Rectal smooth muscle tissue (tissue), 1 donor: ENCODE results near the gene DCST1.

Experiments
- H3K27ac ChIP-seq: one replicate; pipeline ENCODE4 v1.7.0; 2013; ENCODE audit warnings: low read depth, low read length, inconsistent platforms
- H3K27me3 ChIP-seq: one replicate; pipeline ENCODE4 v1.7.0; 2013; ENCODE audit warnings: low read length; ENCODE audit not compliant: control insufficient read depth, insufficient read depth
- H3K36me3 ChIP-seq: one replicate; pipeline ENCODE4 v1.7.0; 2013; ENCODE audit warnings: low read length; ENCODE audit not compliant: control insufficient read depth, insufficient read depth
- H3K4me1 ChIP-seq: one replicate; pipeline ENCODE4 v1.7.0; 2013; ENCODE audit warnings: low read length; ENCODE audit not compliant: control insufficient read depth, insufficient read depth
- H3K4me3 ChIP-seq: one replicate; pipeline ENCODE4 v1.7.0; 2013; ENCODE audit warnings: low read length
- H3K9ac ChIP-seq: one replicate; pipeline ENCODE4 v1.7.0; 2013; ENCODE audit warnings: low read length

Gene DCST1

DNA sequence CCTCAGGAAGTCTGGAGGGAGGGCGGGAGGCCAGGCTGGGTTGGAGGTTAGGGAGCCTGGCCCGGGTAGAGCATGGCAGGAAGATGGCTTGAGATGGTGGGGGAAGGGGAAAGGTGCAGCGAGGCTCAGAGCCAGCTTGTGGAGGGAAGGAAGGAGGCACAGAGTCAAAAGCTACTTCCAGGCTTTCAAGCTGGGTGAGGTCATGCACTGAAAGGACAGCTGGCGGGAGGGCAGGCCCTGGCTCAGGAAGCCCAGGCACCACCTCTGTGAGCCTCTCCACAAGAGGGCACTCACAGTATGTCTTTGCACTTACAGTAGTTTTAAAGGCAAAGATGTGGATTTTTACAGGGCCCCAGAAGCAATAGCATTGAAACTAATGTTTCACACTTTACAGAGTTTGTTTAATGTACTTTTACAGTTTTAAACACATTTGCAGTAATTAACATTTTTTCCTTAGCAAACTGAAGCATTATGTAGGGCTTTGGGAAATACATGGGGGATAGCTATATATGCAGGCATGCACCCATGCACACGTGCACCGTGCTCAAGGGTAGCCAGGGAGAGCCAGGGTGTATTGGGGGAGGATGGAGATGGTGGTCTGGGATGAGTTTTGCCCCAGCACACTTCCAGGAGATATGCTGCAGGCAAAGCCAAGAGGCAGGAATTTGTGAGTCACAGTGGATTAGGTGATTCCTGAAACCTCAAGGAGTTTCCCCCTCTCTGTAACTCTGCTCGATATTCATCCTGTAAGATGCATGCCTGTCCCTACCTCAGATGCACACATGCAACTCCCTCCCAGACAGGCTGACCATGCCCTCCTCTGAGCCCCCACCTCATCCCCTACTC, 11.4 kb downstream of the DCST1 start:
- no peak overlapping the region for H3K9ac ChIP-seq
- peaks cover 4% of the 10 kb centered on the region for H3K4me1 ChIP-seq
- no peaks in the 10 kb centered on the region for H3K27me3 ChIP-seq
- H3K27ac ChIP-seq: no peak overlapping the region
- H3K36me3 ChIP-seq: no peaks in the 10 kb centered on the region
- no peak overlapping the region for H3K4me3 ChIP-seq

DNA sequence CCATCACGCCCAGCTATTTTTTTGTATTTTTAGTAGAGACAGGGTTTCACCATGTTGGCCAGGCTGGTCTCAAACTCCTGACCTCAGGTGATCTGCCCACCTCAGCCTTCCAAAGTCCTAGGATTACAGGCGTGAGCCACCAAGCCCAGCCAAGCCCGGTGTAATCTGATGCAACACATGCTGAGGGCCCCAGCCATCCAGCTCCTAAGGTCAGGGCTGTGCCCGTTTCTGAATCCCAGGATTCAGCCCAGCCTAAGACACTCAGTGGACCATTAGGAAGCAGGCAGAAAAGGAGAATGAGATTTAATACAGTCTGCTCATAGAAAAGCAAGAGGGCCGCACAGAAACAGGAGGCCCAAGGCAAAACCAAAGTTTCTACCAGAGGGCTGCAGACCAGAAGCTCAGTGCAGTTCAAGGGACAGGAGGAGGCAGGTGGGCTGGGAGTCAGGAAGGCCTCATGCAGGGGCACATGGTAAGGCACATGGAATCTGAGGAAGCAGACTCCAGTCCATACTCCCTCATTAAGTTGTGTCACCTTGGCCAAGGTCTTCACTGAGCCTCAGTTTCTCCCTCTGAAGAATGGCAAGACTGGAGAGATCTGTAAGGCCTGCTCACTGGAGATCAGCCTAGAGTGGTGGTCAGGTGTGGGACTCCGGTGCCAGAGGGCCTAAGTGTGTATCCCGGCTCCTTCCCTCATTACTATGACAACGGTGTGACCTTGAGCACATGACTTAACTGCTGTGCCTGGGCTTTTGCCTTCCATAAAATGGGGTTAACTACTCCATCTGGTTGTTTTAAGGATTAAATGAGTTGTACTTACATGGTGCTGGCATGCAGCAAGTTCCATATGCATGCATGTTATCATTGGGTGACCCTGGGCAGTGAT, 15.1 kb downstream of the DCST1 start:
- H3K9ac ChIP-seq: no peak overlapping the region
- H3K27ac ChIP-seq: no peak overlapping the region
- no peak overlapping the region for H3K4me3 ChIP-seq
- H3K4me1 ChIP-seq: peaks cover 4% of the 10 kb centered on the region
- H3K27me3 ChIP-seq: no peaks in the 10 kb centered on the region
- H3K36me3 ChIP-seq: no peaks in the 10 kb centered on the region

DNA sequence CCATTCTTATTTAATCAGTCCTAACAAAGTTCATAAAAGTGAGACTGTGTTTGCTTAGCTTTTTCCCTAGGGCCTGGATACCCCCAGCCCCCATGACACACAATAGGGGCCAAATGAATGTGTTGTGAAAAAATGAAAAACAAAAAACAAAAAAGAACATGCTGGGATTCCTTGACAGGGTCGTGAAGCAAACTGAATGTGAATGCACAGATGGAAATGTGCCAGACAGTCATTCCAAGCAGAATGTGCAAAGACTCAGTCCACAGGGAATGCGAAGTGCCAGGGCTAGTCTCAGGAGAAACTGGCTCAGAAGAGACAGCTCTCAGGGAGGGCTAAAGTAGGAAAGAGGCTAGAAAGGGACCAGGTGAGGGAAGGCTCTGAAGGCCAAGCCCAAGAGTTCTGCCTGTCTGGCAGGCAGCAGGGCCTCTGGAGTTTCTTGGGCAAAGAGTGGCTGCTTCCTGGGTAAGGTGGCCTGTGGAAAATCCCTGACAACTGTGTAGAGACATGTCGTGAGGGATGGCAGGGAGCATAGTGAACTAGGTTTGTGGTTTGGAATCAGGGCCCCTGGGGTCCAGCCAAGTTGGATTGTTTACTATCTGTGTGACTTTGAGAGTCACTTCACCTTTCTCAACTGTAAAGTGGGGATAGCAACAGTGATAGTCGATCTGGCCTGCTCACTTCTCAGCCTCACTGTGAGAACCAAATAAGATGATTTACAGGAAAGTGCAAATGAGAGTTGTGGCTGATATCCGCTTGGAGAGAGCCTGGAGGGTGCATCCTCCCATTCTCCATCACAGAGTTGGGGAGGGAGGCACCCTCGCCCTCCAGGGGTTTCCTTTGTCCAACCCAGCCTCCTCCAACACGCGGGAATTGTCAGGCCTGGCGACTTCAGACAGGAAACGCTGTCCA, 16.3 kb downstream of the DCST1 start:
- H3K4me3 ChIP-seq: peak overlapping the region; percentile 89
- no peaks in the 10 kb centered on the region for H3K27me3 ChIP-seq
- peaks cover 3% of the 10 kb centered on the region for H3K36me3 ChIP-seq
- peak overlapping the region; percentile 81 for H3K27ac ChIP-seq
- no peak overlapping the region for H3K9ac ChIP-seq
- peaks cover 4% of the 10 kb centered on the region for H3K4me1 ChIP-seq

DNA sequence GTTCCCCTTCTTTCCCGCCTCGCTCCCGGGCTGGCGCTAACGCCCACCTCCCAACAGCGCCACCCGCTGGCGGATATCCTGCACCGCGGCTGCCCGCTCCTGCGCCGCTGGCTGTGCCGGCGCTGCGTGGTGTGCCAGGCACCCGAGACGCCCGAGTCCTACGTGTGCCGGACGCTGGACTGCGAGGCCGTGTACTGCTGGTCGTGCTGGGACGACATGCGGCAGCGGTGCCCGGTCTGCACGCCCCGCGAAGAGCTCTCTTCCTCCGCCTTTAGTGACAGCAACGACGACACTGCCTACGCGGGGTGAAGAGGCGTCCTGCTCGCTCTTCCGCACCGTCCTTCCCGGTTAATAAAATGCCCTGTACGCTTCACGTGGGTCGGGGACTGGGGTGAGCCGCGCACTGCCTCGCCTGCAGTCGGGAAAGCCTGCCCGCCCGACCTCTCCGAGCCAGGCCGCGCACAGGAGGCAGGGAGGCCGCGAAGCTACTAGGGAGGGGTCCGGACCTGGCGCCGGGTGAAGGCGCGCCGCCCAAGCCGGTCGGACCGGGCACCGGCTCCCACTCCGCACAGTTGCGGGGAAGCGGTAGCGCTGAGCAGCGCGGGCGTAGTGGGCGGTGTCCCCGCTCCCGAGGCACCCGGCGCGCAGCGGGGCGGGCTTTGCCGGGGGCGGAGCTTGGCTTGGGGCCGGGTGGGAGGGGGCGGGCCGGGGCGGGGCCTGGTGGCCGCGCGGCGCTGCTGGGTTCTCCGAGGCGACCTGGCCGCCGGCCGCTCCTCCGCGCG, 17.1 kb downstream of the DCST1 start, which contains the start of gene ADAM15:
Gene ADAM15 (plus strand): TSS at position 757 of the 782 bp plus-strand sequence. CDS start 71 bp downstream, outside the sequence.
- Histone ChIP-seq H3K36me3 (peaks cover 3% of the 10 kb centered on the region), H3K27me3 (no peaks in the 10 kb centered on the region), H3K4me1 (peaks cover 4% of the 10 kb centered on the region), H3K4me3 (peak within 1 kb of the TSS; percentile 89), H3K27ac (peak within 1 kb of the TSS; percentile 85), H3K9ac (peak within 1 kb of the TSS; percentile 54)

DNA sequence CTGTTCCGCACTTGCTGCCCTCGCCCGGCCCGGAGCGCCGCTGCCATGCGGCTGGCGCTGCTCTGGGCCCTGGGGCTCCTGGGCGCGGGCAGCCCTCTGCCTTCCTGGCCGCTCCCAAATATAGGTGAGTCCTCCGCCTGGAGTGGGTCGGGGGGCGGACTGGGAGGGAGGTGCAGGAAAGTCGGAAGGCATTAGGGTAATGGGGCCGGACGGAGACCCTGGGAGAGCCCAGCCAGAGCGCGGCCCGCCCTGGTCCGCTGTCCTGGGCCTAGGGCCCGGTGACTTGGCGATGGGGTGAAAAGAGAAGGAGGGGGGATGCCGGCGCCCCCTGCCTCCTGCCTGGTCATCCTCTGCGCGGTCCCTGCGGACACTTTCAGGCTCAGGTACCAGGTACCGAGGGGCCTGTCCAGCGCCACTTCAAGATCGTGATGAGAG, 17.7 kb downstream of the DCST1 start:
- no peaks in the 10 kb centered on the region for H3K27me3 ChIP-seq
- H3K4me3 ChIP-seq: peak overlapping the region; percentile 77
- H3K4me1 ChIP-seq: peaks cover 4% of the 10 kb centered on the region
- H3K9ac ChIP-seq: peak overlapping the region; percentile 54
- H3K27ac ChIP-seq: peak overlapping the region; percentile 85
- peaks cover 3% of the 10 kb centered on the region for H3K36me3 ChIP-seq

DNA sequence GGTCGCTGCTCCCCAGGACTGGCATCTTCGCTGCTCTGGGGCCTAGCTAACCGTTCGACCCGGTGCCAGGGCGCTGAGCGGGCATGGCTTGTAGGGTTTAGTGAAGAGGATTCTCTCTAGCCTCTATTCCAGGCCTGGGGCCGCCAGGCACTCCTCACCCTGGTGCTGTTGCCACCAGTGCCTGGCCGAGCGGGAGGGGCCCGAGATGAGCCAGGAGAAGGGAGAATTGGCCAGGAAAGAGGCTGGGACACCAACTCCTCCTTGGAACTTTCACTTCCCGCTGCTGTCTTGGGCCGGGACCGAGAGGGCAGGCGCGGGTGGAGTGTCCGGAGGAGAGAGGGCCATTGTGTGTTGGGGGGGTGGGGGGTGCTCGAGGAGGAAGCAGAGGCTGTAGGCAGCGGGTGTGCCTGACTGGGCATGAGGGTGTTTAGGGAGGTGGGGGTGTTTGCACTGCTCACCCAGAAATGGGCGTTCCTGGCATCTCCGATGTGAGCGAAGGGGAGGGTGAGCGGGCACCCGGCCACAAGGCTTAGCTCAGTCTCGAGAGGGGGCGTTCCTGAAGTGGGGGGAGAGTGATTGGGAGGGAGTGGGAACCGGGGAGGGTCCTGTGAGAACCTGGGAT, 18.3 kb downstream of the DCST1 start:
- Histone ChIP-seq H3K4me3 (peak overlapping the region; percentile 77), H3K27me3 (no peaks in the 10 kb centered on the region), H3K36me3 (peaks cover 8% of the 10 kb centered on the region), H3K4me1 (peaks cover 4% of the 10 kb centered on the region), H3K27ac (peak overlapping the region; percentile 85), H3K9ac (peak overlapping the region; percentile 54)

DNA sequence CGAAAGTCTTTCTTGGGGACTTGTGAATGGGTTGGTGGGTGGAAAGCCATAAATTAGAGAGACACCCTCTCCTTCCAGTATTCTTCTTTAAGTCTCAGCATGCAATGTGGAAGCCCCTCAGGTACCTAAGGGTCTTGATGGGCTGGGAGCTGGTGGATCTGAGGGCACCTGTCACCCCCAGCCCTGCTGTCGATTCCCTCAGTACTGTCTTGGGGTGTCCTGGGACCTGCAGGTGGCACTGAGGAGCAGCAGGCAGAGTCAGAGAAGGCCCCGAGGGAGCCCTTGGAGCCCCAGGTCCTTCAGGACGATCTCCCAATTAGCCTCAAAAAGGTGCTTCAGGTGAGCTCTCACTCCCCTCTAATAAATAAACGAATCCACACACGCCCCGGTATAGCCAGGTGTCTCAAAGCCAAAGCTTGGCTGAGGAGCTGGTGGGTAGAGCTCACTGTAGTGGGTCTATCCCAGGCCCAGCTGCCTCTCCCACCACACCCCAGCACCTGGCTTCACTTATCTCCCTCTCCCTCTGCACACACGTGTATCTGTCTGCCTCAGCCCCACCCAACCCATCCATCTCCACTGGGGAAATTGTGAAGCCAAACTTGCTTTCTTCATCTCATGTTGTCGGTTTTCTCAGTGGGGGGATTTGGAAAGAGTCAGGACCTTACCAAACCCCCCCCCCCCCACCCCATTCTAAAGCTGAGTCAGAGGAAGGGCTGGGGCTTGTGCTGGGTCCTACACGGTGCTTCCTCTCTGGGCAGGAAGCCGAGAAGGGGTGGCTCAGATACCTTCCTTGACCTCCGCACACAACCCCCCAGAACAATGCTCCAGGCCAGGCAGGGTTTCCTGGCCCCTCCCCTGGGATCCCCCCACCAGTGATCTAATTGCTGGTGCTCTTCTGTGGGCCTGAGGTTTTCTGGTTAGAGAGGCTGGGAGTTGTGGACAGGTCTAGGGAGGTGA, 19.1 kb downstream of the DCST1 start:
- H3K4me1 ChIP-seq: peaks cover 4% of the 10 kb centered on the region
- peaks cover 13% of the 10 kb centered on the region for H3K36me3 ChIP-seq
- peak overlapping the region; percentile 77 for H3K4me3 ChIP-seq
- H3K27me3 ChIP-seq: no peaks in the 10 kb centered on the region
- H3K9ac ChIP-seq: no peak overlapping the region
- H3K27ac ChIP-seq: peak overlapping the region; percentile 85

DNA sequence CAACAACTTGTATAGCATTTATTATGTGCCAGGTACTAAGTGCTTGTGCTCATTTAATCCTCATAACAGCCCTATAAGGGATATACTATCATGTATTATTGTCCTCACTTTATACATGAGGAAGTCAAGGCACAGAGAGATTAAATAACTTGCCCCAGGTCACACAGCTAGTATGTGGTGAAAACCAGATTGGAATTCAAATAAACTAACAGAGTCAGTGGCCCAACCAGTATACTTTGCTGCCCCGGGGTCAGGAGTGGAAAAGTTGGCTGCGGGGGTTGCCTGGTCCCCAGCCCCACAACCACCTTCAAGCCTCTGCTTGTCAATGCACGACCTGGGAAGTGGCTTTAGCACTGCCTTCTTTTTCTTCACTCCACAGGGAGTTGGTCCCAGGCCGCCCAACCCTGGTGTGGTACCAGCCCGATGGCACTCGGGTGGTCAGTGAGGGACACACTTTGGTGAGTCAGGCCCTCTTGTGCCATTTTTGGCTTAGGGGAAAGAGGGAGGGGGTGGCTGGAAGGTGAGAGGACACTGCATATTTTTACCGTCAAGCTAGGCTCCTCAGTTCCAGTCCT, 20.0 kb downstream of the DCST1 start:
- H3K9ac ChIP-seq: no peak overlapping the region
- H3K27ac ChIP-seq: no peak overlapping the region
- H3K27me3 ChIP-seq: no peaks in the 10 kb centered on the region
- H3K4me3 ChIP-seq: no peak overlapping the region
- peaks cover 13% of the 10 kb centered on the region for H3K36me3 ChIP-seq
- peaks cover 4% of the 10 kb centered on the region for H3K4me1 ChIP-seq

DNA sequence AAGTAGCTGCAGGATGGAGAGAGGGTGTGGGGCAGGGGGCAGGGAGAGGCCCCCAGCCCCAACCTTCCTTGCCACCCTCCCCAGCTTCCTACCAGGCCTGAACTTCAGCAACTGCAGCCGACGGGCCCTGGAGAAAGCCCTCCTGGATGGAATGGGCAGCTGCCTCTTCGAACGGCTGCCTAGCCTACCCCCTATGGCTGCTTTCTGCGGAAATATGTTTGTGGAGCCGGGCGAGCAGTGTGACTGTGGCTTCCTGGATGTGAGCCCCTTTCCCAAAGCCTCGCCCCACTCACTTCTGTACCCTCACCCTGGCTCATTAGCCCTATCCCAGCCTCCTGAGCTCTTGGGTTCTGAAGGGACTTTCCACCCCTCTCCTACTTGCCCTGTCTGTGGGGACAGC, 23.5 kb downstream of the DCST1 start:
- no peak overlapping the region for H3K4me3 ChIP-seq
- no peak overlapping the region for H3K9ac ChIP-seq
- H3K27me3 ChIP-seq: no peaks in the 10 kb centered on the region
- peaks cover 16% of the 10 kb centered on the region for H3K36me3 ChIP-seq
- H3K4me1 ChIP-seq: peaks cover 2% of the 10 kb centered on the region
- H3K27ac ChIP-seq: no peak overlapping the region

DNA sequence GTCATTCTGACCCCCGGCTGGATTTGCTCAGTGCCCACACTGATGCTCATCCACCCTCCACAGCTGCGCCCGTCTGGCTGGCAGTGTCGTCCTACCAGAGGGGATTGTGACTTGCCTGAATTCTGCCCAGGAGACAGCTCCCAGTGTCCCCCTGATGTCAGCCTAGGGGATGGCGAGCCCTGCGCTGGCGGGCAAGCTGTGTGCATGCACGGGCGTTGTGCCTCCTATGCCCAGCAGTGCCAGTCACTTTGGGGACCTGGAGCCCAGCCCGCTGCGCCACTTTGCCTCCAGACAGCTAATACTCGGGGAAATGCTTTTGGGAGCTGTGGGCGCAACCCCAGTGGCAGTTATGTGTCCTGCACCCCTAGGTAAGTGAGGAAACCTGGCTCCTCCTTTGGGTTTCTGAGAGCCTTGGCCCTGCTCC, 24.2 kb downstream of the DCST1 start:
- Histone ChIP-seq H3K4me3 (no peak overlapping the region), H3K4me1 (peaks cover 5% of the 10 kb centered on the region), H3K27ac (no peak overlapping the region), H3K9ac (no peak overlapping the region), H3K27me3 (no peaks in the 10 kb centered on the region), H3K36me3 (peaks cover 16% of the 10 kb centered on the region)
